ENCODE data around the gene HIF3A. TPM values are rescaled to one million over a fixed set of nuclear protein-coding genes. Genes with fewer than 3 reads are reported as not detected.

HIF3A gene
- total and polyA plus RNA-seq, 2 of the 8 experiments (the other 6 are each of a cell fraction or from before 2014, with no cell fraction given) = 38.6 to 38.8 TPM

GRCh38 chr19:46308510-46308909 is 11.7 kb downstream of the HIF3A start:
- no peak overlapping the region for H3K4me2 ChIP-seq (ENCODE audit: insufficient read depth in 1 of 2, low read depth in 2 of 2, low read length in 2 of 2)
- no peak overlapping the region for H2BK15ac ChIP-seq (ENCODE audit: low read length)
- WGBS, 2 experiments (ENCODE audit: extremely low coverage in 1 of 2, insufficient coverage in 1 of 2, insufficient read length in 1 of 2, insufficient replicate concordance in 2 of 2, low coverage in 1 of 2, low lambda C conversion rate in 2 of 2, missing lambda C conversion rate in 1 of 2) = 97% methylated on average over 9 of the region's 15 CpGs; no CpG with 5 or more reads in 1 of the 2 experiments
- TF ChIP-seq HDAC6 (IDR thresholded peaks at IDR 0.05; ENCODE audit: low read depth, low read length) (no peak), POLR2A (IDR thresholded peaks at IDR 0.05; ENCODE audit: control extremely low read depth in 1 of 2, low read depth in 2 of 2, low read length in 2 of 2) (no peak), NRF1 (IDR thresholded peaks at IDR 0.05; ENCODE audit: low read depth, low read length) (no peak), NANOG (IDR thresholded peaks at IDR 0.05; ENCODE audit: insufficient read depth, low read depth, low read length, poor library complexity, severe bottlenecking) (no peak), ZNF274 (IDR thresholded peaks at IDR 0.05; ENCODE audit: borderline replicate concordance, extremely low read depth, low read length) (no peak), JUN (IDR thresholded peaks at IDR 0.05; ENCODE audit: low read depth, low read length) (no peak), CTBP2 (IDR thresholded peaks at IDR 0.05; ENCODE audit: borderline replicate concordance, insufficient read depth, insufficient read length, low read length) (no peak), EZH2 (IDR thresholded peaks at IDR 0.05; ENCODE audit: low read depth, low read length, severe bottlenecking) (no peak), GABPA (IDR thresholded peaks at IDR 0.05; ENCODE audit: borderline replicate concordance, insufficient read depth, low read length) (no peak)
- no peak overlapping the region for H2AFZ ChIP-seq (ENCODE audit: low read length)
- H3K23me2 ChIP-seq (ENCODE audit: low read depth, low read length) = peaks cover 3% of the 10 kb centered on the region; the same call in 1 of the 2 replicates
- H3K4me3 ChIP-seq (ENCODE audit: extremely low read depth in 1 of 4, insufficient read depth in 2 of 4, low read depth in 3 of 4, low read length in 4 of 4) = no peak overlapping the region
- H2BK120ac ChIP-seq (replicated peaks; ENCODE audit: low read depth, low read length) = no peak overlapping the region
- no peaks in the 10 kb centered on the region for H3K27me3 ChIP-seq (replicated peaks in 1 of 4; ENCODE audit: control insufficient read depth in 3 of 4, extremely low read depth in 1 of 4, insufficient read depth in 3 of 4, low read length in 3 of 4)
- DNase-seq (ENCODE audit: low read depth in 1 of 2, low spot score in 2 of 2) (no peak), FAIRE-seq (no peak)
- H3K4ac ChIP-seq (replicated peaks; ENCODE audit: insufficient read length, low read depth, low read length) = no peak overlapping the region
- H2BK20ac ChIP-seq (ENCODE audit: low read length) = no peak overlapping the region
- H3K23ac ChIP-seq (ENCODE audit: insufficient read length) = no peak overlapping the region
- H3K36me3 ChIP-seq (ENCODE audit: control insufficient read depth in 2 of 4, insufficient read depth in 4 of 4, low read length in 3 of 4) = peaks cover 7 to 73% (median 41%) of the 10 kb centered on the region in 4 experiments; a peak in 7 of 8 replicates
- H3K79me2 ChIP-seq (ENCODE audit: control insufficient read depth in 1 of 2, insufficient read depth in 2 of 2, low read length in 2 of 2) = no peaks in the 10 kb centered on the region
- no peak overlapping the region for H2AK5ac ChIP-seq (ENCODE audit: low read depth, low read length)
- H3K14ac ChIP-seq (ENCODE audit: insufficient read length) = no peak overlapping the region
- no peaks in the 10 kb centered on the region for H3K79me1 ChIP-seq (ENCODE audit: low read depth, low read length)
- POLR2A ChIA-PET (ENCODE audit: partially characterized antibody) = interaction anchor here (2.1 to 2.6 kb wide), 2 partner anchors 10 to 14 kb away, joined by 7 to 8 read pairs; no protein-coding TSS in a partner anchor
- no peak overlapping the region for H2BK12ac ChIP-seq (ENCODE audit: low read depth, low read length)
- H2BK5ac ChIP-seq (ENCODE audit: low read depth, low read length) = no peak overlapping the region
- H3K9ac ChIP-seq (replicated peaks in 1 of 4; ENCODE audit: extremely low read depth in 1 of 4, low read depth in 3 of 4, low read length in 3 of 4) = no peak overlapping the region
- peaks cover 10 to 13% of the 10 kb centered on the region in 2 experiments; a peak in 3 of 4 replicates for H3K9me3 ChIP-seq (ENCODE audit: insufficient read depth in 2 of 2, low read depth in 1 of 2, low read length in 1 of 2)
- no peak overlapping the region for H4K5ac ChIP-seq (ENCODE audit: insufficient read length, low read depth, low read length)
- no peak overlapping the region for H3K27ac ChIP-seq (ENCODE audit: low read depth, low read length)
- peaks cover 0 to 6% (median 4%) of the 10 kb centered on the region in 4 experiments; a peak in 6 of 7 replicates for H3K4me1 ChIP-seq (replicated peaks in 1 of 4; ENCODE audit: control insufficient read depth in 3 of 4, insufficient read depth in 4 of 4, low read length in 3 of 4)
- no peak overlapping the region for H3K18ac ChIP-seq (ENCODE audit: extremely low read depth, low read length)
- no peak overlapping the region for H3K56ac ChIP-seq (replicated peaks; ENCODE audit: insufficient read length, low read depth, low read length)
- H4K8ac ChIP-seq (ENCODE audit: extremely low read depth, insufficient read depth, low read length) = no peak overlapping the region
- CTCF ChIA-PET (ENCODE audit: partially characterized antibody) = interaction anchor here (0.6 to 2.1 kb wide), 2 partner anchors 24 to 44 kb away, joined by 3 to 5 read pairs; no protein-coding TSS in a partner anchor
- peaks cover 0 to 5% of the 10 kb centered on the region in 2 experiments for H4K20me1 ChIP-seq (replicated peaks in 1 of 2; ENCODE audit: control insufficient read depth in 1 of 2, insufficient read depth in 2 of 2, low read length in 2 of 2)
- no peak overlapping the region for H4K91ac ChIP-seq (replicated peaks; ENCODE audit: insufficient read length, low read length)

Measured in H1 (cell line).